Right lobe of liver (tissue), 4 donors: ENCODE results near the gene MYO16.

Experiments used
- POLR2A ChIP-seq: fragments of 450-650 bp; IDR thresholded peaks from one replicate; pipeline ENCODE4 v1.6.1; 2017; ENCODE audit warnings: antibody characterized with exemption, mild to moderate bottlenecking
- TF ChIP-seq, protein P1 (sequence below), 4 donors: fragments of 200-600 bp in 3 of 4; fragments of 450-650 bp in 1 of 4; IDR thresholded peaks; one replicate each; pipeline versions ENCODE4 v1.5.1 to v1.8.0; 2016 to 2022; ENCODE audit warnings: antibody characterized with exemption in 4 of 4, mild to moderate bottlenecking in 2 of 4
- donor health status: DM: no; HTN: no; CAD: no.
- donor health status: DM: no; HTN: no; CAD: no.
- donor health status: DM: no; HTN: yes; CAD: no.

DNA sequence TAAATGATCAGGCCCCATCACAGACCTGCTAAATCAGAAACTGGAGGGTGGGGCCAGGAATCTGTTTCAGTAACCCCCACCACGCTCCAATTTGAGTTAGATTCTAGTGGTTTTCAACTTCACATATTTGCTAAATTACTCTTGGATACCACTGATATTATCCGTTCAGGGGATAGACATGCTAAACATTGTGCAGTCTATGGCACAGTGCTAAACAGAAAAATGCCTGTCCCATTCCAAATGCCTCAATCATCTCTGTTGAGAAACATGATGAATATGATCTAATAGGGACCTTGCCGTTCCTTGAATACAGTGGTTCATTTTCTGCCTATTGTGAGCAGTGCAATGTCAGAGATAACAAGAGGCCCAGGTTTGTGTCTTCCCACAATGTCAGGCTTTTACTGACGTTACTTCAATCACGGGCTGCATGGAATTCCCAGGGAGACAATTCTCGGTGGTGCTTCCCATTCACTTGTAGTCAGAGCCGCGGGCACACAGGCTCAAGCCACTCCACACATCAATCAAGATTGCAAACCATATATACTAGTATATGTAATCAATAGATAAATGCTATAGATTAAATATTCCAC is 52.7 kb downstream of the MYO16 start:
- TF ChIP-seq, protein P1, sequence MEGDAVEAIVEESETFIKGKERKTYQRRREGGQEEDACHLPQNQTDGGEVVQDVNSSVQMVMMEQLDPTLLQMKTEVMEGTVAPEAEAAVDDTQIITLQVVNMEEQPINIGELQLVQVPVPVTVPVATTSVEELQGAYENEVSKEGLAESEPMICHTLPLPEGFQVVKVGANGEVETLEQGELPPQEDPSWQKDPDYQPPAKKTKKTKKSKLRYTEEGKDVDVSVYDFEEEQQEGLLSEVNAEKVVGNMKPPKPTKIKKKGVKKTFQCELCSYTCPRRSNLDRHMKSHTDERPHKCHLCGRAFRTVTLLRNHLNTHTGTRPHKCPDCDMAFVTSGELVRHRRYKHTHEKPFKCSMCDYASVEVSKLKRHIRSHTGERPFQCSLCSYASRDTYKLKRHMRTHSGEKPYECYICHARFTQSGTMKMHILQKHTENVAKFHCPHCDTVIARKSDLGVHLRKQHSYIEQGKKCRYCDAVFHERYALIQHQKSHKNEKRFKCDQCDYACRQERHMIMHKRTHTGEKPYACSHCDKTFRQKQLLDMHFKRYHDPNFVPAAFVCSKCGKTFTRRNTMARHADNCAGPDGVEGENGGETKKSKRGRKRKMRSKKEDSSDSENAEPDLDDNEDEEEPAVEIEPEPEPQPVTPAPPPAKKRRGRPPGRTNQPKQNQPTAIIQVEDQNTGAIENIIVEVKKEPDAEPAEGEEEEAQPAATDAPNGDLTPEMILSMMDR (IDR thresholded peaks at IDR 0.05) = no peak
- TF ChIP-seq POLR2A = no peak
